Activated CD8-positive, alpha-beta memory T cell treated with anti-CD3 and anti-CD28 coated beads, Interleukin-2, amount 50 U/mL, for 4 hours (primary cell): ENCODE results near the gene PLCB1.
A peak's percentile ranks its signal among the peaks of the same experiment; 100 is the strongest.
"Not testable (repeated sequence)": the region's sequence is repeated elsewhere in the genome, so short reads cannot be mapped to it uniquely, and the experiment has no call there.

ENCODE experiments used
- DNase-seq: peaks from one replicate; pipeline ENCODE4 v3.0.0-alpha.2; 2020

Gene PLCB1

GRCh38 chr20:8131598-8132483 lies at the start of gene PLCB1:
PLCB1 (plus strand) TSS chr20:8132266; CDS start chr20:8132652, 386 bp downstream.
- DNase-seq = peak; percentile 78

GRCh38 chr20:8082989-8083388 lies 49.1 kb upstream of the PLCB1 start:
- DNase-seq = no peak

GRCh38 chr20:8089668-8090067 lies 42.4 kb upstream of the PLCB1 start:
- no peak for DNase-seq

- DNase-seq = no peak
Measured at GRCh38 chr20:8094415-8094818, 37.6 kb upstream of the PLCB1 start.

- DNase-seq = no peak
Measured at GRCh38 chr20:8094850-8095249, 37.2 kb upstream of the PLCB1 start.

GRCh38 chr20:8095648-8096572 lies 36.2 kb upstream of the PLCB1 start:
- DNase-seq = no peak

- no peak for DNase-seq
Measured at GRCh38 chr20:8097307-8097706, 34.8 kb upstream of the PLCB1 start.

- no peak for DNase-seq
Measured at GRCh38 chr20:8104252-8104651, 27.8 kb upstream of the PLCB1 start.

- DNase-seq = not testable (repeated sequence)
Measured at GRCh38 chr20:8114612-8115011, 17.5 kb upstream of the PLCB1 start.

GRCh38 chr20:8115436-8115835 lies 16.6 kb upstream of the PLCB1 start:
- no peak for DNase-seq

GRCh38 chr20:8116067-8116811 lies 15.8 kb upstream of the PLCB1 start:
- no peak for DNase-seq

GRCh38 chr20:8117636-8118035 lies 14.4 kb upstream of the PLCB1 start:
- DNase-seq = no peak

- no peak for DNase-seq
Measured at GRCh38 chr20:8118039-8118438, 14.0 kb upstream of the PLCB1 start.

- no peak for DNase-seq
Measured at GRCh38 chr20:8118760-8119159, 13.3 kb upstream of the PLCB1 start.

GRCh38 chr20:8121666-8122065 lies 10.4 kb upstream of the PLCB1 start:
- no peak for DNase-seq

GRCh38 chr20:8124639-8125038 lies 7.4 kb upstream of the PLCB1 start:
- no peak for DNase-seq

GRCh38 chr20:8126181-8126580 lies 5.9 kb upstream of the PLCB1 start:
- no peak for DNase-seq

GRCh38 chr20:8126841-8127378 lies 5.2 kb upstream of the PLCB1 start:
- DNase-seq = no peak

GRCh38 chr20:8127553-8128255 lies 4.4 kb upstream of the PLCB1 start:
- no peak for DNase-seq

- DNase-seq = no peak
Measured at GRCh38 chr20:8128291-8129060, 3.6 kb upstream of the PLCB1 start.
